Right cardiac atrium (tissue), 5 donors: ENCODE results near the gene C1QTNF8. TPM values are rescaled to one million over a fixed set of nuclear protein-coding genes. Genes with fewer than 3 reads are reported as not detected.

ENCODE experiments used
- ATAC-seq, 2 donors: fragments of 200-7000 bp; cut with Tn5 transposase; one replicate each; pipeline versions ENCODE4 v1.8.0 to v1.9.1; 2020; ENCODE audit warnings: moderate library complexity in 2 of 2, mild to moderate bottlenecking in 1 of 2
- DNase-seq, 3 donors: peaks; one replicate each; pipeline ENCODE4 v3.0.0-alpha.2; 2020
- H3K27ac ChIP-seq: one replicate; pipeline ENCODE4 v1.5.1; 2013; ENCODE audit warnings: mild to moderate bottlenecking, low read length, control low read depth, moderate library complexity
- H3K27me3 ChIP-seq: one replicate; pipeline ENCODE4 v1.6.1; 2013; ENCODE audit not compliant: control insufficient read depth, insufficient read depth
- H3K4me1 ChIP-seq: one replicate; pipeline ENCODE4 v1.6.1; 2013; ENCODE audit warnings: low read length; ENCODE audit not compliant: control insufficient read depth, insufficient read depth
- H3K4me3 ChIP-seq: one replicate; pipeline ENCODE4 v1.5.1; 2013; ENCODE audit warnings: low read length, control low read depth
- H3K9me3 ChIP-seq: one replicate; pipeline ENCODE4 v1.6.1; 2013; ENCODE audit warnings: low read length; ENCODE audit not compliant: control insufficient read depth
- WGBS: extraction: QIAGEN DNeasy Blood & Tissue Kit; methylation state at CpG from one replicate; pipeline ENCODE4 v1.1.7; 2013; 5-methylcytosine and 5-hydroxymethylcytosine counted together
- intact Hi-C, 4 donors: fragments of 100-400 bp; cut with DNase I; formaldehyde crosslinking; loops; one replicate each; pipeline versions ENCODE4 v1.11.0 to v1.14.0; 2022 to 2023
- polyA plus RNA-seq: library from polyadenylated mRNA; stranded (reverse); fragments of 200-250 nt; gene quantifications from one replicate; pipeline ENCODE4 v1.2.3, GENCODE V29; 2013
- total RNA-seq, 4 donors: library from RNA; stranded (reverse); fragmentation: NEBNext Ultra II Directional; extraction: Animal tissue kit (Norgen Biotek cat#: 25700); gene quantifications; one replicate each; pipeline ENCODE4 v1.2.1, GENCODE V29; 2021
- donor health status: healthy with polysubstance abuse.
- donor health status: DM: no; HTN: yes; CAD: no.
- donor health status: DM: no; HTN: no; CAD: no.
- donor health status: DM: no; HTN: yes; CAD: no; lungs with severe emphysema.
- donor health status: DM: yes; HTN: yes; CAD: no.

C1QTNF8 gene
- total and polyA plus RNA-seq, 5 donors, result 0.05 to 0.23 (median 0.15) TPM; not detected in 2

DNA sequence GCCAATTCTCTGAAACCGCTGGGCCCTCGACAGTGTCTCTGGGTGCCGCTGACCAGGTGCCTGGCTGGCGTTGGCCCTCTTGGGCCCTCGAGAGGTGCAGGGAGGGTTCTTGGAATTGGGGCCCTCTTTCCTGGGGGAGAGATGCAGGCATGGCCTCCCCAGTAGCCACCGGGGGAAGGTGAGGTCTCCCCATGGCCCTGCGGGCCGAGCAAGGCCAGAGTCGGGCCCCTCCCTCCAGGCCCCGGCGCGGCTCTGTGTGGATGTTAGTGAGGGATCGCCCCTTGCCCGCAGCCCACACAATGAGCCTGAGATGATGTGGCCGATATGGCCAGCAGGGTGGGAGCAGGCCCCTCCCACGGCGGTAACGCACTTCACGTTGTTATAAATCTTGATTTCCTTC, 23.1 kb upstream of the C1QTNF8 start:
- intact Hi-C loops, result no loop called here
- DNase-seq (no peak), ATAC-seq (no peak)
- H3K9me3 ChIP-seq, result no peaks in the 10 kb centered on the region
- H3K27me3 ChIP-seq, result no peaks in the 10 kb centered on the region
- no peaks in the 10 kb centered on the region for H3K4me1 ChIP-seq
- WGBS, result 79% methylated on average over 19 of the region's 19 CpGs
- no peak overlapping the region for H3K27ac ChIP-seq
- H3K4me3 ChIP-seq, result no peak overlapping the region

DNA sequence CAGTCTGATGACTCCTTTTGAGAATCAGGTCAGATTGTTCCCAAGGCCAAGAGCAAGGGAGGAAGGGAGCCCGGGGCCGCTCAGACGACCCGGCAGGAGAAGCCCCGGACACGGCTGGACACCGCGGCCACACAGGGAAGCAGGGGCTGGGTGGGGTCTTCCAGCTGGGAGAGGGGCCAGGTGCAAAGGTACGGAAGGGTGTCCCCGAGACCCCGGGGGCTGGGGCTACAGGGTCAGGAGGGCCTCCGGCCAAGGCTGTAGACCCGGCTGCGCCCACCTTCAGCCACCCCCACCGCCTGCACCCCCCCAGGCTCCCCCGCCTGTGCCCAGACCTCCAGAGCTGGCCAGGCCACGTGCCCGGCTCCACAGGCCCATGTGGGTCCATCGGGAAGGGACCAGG, 21.9 kb upstream of the C1QTNF8 start:
- Histone ChIP-seq H3K27me3 (no peaks in the 10 kb centered on the region), H3K4me1 (no peaks in the 10 kb centered on the region), H3K9me3 (no peaks in the 10 kb centered on the region), H3K4me3 (no peak overlapping the region), H3K27ac (no peak overlapping the region)
- ATAC-seq, result no peak
- no peak for DNase-seq
- intact Hi-C loops, result no loop called here
- 80% methylated on average over 19 of the region's 19 CpGs for WGBS

DNA sequence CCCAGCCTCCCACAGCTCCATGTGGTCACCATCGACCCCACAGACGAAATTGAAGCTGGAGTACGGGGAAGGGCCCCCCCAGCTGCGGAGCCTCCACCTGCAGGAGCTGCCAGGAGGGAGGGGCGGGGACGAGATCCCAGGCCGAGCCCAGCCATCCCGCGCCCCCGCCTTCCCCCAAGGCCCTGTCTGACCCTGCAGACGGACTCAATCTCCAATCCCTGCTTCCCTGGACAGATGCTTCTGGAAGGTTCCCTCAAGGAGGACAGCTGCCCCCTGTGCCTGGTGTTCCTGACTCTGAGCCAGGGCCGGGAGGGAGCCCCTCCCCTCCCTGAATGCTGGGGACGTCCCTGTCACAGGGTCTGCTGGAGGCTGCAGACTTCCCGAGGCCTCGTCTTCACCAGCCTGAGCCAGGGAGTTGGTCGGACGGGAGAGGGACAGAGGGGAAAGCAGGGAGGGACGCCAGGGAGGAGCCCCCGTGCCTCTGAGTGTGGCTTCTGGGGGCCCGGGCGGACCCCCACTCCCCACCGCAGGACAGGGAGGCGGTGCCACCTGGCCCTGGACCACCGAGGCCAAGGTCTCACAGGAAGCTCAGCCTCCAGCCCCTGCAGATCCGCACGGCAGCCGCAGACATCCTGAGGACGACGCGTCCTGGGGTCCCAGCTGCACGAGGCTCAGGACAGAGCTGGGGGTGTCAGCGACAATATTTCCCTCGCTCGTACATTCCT, 21.3 kb upstream of the C1QTNF8 start:
- no peaks in the 10 kb centered on the region for H3K9me3 ChIP-seq
- no peak for DNase-seq
- no peak overlapping the region for H3K27ac ChIP-seq
- H3K27me3 ChIP-seq, result no peaks in the 10 kb centered on the region
- no peak for ATAC-seq
- no peaks in the 10 kb centered on the region for H3K4me1 ChIP-seq
- 53% methylated on average over 34 of the region's 34 CpGs for WGBS
- H3K4me3 ChIP-seq, result no peak overlapping the region
- intact Hi-C loops, result no loop called here

DNA sequence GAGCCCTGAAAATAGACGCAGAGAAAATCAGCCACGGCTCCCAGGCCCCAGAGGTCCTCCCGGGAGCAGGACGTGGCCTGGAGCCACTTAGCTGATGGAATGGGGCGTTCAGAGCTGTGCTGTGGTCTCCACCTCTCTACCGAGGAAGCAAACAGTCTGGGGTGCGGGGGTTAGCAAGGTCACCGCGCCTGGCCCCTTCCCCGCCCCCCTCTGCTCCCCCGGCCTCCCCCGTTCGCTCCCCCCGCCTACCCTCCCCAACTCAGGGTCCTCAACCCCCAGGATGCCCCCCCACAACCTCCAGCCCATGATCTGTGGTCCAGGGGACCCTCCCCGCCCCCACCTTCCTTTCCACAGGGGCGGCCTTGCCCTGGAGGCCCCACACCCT, 20.6 kb upstream of the C1QTNF8 start:
- no peak overlapping the region for H3K27ac ChIP-seq
- no peaks in the 10 kb centered on the region for H3K27me3 ChIP-seq
- no peak overlapping the region for H3K4me3 ChIP-seq
- DNase-seq, result no peak
- WGBS, result 55% methylated on average over 16 of the region's 16 CpGs
- no peak for ATAC-seq
- H3K9me3 ChIP-seq, result no peaks in the 10 kb centered on the region
- intact Hi-C loops, result no loop called here
- no peaks in the 10 kb centered on the region for H3K4me1 ChIP-seq

DNA sequence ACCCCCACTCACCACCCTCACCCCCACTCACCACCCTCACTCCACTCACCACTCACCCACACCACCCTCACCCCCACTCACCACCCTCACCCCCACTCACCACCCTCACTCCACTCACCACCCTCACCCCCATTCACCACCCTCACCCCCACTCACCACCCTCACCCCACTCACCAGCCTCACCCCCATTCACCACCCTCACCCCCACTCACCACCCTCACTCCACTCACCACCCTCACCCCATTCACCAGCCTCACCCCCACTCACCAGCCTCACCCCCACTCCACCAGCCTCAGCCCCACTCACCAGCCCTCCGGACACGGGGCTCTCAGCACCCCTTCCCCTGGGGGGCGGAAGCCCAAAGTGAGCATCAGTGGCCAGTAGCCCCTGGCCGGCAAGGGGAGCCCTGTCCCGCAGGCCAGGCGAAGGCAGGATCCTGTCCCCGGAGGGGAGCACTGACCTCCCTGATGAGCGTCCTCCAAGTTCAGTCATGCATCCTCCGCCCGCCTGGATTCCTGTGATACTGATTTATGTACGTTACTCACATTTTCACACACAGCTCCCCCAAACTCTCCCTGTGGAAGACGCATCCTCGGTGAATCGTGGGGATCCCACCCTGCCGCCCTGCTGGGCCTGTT, 18.0 kb upstream of the C1QTNF8 start:
- 75% methylated on average over 15 of the region's 15 CpGs for WGBS
- H3K27ac ChIP-seq, result no peak overlapping the region
- no peak overlapping the region for H3K4me3 ChIP-seq
- DNase-seq, result no peak
- no peaks in the 10 kb centered on the region for H3K4me1 ChIP-seq
- intact Hi-C loops, result no loop called here
- no peaks in the 10 kb centered on the region for H3K9me3 ChIP-seq
- ATAC-seq, result no peak
- H3K27me3 ChIP-seq, result no peaks in the 10 kb centered on the region

DNA sequence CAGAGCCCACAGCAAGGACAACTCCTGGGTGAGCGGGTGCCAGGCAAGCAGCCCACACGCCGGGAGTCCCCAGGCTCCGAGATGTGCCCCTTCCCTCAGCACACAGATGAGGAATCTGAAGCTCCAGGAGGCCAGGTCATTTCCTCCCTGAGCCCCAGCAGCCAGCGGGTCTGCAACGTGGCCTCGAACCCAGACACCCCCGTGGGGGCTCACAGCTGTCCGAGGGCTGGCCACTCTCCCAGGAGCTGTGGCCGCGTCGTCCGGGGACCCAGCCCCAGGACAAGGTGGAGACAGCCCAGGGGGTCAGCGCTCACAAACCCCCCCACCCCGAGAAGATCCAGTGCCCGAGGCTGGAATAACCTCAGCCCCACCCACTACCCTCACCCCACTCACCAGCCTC, 17.4 kb upstream of the C1QTNF8 start:
- intact Hi-C loops, result no loop called here
- WGBS, result 64% methylated on average over 16 of the region's 16 CpGs
- H3K9me3 ChIP-seq, result no peaks in the 10 kb centered on the region
- H3K4me1 ChIP-seq, result no peaks in the 10 kb centered on the region
- no peak overlapping the region for H3K27ac ChIP-seq
- no peak overlapping the region for H3K4me3 ChIP-seq
- DNase-seq, result no peak
- no peak for ATAC-seq
- no peaks in the 10 kb centered on the region for H3K27me3 ChIP-seq

DNA sequence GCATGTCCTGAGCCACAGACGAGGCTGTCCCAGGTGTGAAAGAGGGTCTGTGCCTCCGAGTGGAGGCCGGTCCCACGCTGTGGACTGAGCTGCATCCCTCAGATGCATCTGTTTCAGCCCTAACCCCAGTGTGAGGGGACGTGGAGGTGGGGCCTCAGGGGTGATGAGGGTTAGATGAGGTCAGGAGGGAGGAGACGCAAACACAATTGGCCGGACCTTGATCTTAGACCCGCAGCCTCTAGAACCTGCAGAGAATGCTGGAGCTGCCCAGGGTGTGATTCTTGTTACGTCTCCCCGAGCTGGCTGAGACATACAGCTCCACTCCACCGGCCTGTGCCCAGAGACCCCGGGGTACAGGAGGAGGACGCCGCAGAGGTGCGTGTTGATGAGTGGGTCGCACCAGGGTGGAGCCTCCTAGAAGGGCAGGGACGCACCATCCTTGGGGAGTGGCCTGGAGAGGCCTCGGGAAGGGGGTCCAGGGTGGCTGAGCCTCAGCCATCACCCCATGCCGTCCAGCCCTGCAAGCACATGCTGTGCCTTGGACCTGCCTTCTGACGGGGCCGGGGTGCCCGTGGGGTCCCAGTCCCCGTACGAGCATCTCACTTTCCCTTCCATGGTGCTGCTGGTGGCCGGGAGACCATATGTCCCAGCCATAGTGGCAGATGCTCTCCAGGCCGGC, 16.6 kb upstream of the C1QTNF8 start:
- DNase-seq (no peak), ATAC-seq (no peak)
- intact Hi-C loops, result no loop called here
- H3K4me3 ChIP-seq, result no peak overlapping the region
- 71% methylated on average over 26 of the region's 26 CpGs for WGBS
- no peaks in the 10 kb centered on the region for H3K9me3 ChIP-seq
- H3K27ac ChIP-seq, result no peak overlapping the region
- H3K4me1 ChIP-seq, result no peaks in the 10 kb centered on the region
- H3K27me3 ChIP-seq, result no peaks in the 10 kb centered on the region

DNA sequence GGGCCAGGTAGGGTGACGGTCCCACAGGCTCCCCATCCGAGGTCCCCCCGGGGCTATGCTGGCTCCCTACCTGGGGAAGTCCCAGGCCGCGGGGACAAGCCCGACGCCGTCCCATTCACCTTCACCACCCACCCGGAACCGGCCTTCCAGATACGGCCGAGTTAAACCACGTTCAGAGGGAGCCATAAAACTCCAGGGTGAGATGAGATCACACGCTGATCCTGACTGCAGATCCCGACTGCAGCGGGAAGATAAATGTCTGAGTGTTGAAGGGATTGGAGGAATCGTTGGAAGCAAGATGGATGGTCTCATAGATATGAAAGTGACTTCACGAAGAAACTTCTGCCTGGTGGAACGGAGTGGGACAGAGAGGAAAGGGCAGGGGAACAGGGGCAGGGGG, 13.6 kb upstream of the C1QTNF8 start:
- no peaks in the 10 kb centered on the region for H3K4me1 ChIP-seq
- ATAC-seq (no peak), DNase-seq (no peak)
- no peak overlapping the region for H3K27ac ChIP-seq
- 57% methylated on average over 19 of the region's 19 CpGs for WGBS
- no peaks in the 10 kb centered on the region for H3K27me3 ChIP-seq
- H3K9me3 ChIP-seq, result no peaks in the 10 kb centered on the region
- H3K4me3 ChIP-seq, result no peak overlapping the region
- intact Hi-C loops, result loop anchor here in 1 of 4 donors (2.0 kb wide), 1 partner anchor 85 kb away; no protein-coding TSS in a partner anchor

DNA sequence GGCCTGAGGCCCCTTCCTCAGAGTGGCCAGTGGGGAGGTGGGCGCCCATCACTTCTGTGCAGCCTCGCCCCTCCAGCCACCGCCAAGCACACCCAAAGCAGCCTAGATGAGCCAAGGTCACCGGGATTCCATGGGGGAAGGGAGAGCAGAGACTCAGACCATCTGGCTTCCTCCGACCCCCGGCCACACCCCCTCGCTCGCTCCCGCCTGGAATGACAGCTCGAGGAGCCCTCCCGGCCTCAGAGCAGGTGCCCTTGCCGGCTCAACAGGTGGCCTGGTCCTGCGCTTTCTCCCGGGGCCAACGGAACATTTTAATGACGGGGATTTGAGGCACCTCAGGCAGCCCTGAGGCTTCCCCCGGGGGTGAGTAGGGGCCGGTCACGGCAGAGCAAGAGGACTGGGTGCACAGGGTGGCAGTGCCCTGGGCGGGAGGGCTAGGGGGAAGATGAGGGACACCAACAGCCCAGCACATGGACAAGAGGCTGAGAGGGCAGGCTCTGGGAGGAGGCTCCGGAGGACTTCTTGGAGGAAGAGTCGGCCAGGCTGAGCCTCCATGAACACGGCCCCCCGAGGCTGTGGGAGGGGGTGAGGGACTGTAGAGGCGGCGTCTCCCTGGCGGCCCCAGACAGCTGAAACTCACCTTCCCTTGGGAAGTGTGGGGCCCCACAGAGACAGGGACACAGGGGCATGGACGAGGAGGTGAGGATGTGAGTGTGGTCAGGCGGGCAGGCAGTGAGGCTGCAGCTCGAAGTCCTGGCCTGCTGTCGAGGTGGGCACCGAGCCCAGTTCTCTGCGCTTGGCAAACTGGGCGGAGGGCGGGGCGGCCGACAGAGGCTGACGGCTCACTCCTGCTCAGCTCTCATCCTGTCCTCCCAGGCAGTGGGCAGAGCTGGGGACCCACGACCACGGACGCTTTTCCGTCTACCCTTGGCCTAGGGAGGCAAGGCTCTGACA, 12.5 kb upstream of the C1QTNF8 start:
- Histone ChIP-seq H3K27ac (no peak overlapping the region), H3K4me3 (no peak overlapping the region), H3K4me1 (no peaks in the 10 kb centered on the region), H3K9me3 (no peaks in the 10 kb centered on the region), H3K27me3 (no peaks in the 10 kb centered on the region)
- ATAC-seq (peak; percentile 18 to 26), DNase-seq (peak; percentile 55 to 85 (median 84))
- intact Hi-C loops, result loop anchor here in 1 of 4 donors (2.0 kb wide), 1 partner anchor 86 kb away; no protein-coding TSS in a partner anchor
- WGBS, result 38% methylated on average over 42 of the region's 42 CpGs

DNA sequence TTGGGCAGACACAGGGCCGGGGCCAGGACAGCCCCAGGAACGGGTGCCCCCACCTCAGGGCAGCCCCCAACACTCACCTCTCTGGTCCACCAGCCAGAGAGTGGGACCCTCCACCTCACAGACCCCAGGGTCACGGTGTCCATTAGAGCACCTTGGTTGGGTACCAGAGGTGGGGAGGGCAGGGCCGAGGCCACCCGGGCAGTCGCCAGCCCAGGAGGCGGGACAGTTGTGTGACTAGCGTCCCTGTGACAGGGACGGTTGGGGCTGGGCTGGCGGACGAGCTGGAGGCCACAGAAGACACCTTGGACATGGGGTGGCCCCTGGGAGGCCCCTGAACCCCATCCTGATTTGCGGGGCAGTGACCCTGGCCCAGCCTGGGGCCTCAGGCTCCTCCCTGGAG, 11.7 kb upstream of the C1QTNF8 start:
- Histone ChIP-seq H3K27me3 (no peaks in the 10 kb centered on the region), H3K27ac (no peak overlapping the region), H3K4me1 (no peaks in the 10 kb centered on the region), H3K9me3 (no peaks in the 10 kb centered on the region), H3K4me3 (no peak overlapping the region)
- ATAC-seq (no peak), DNase-seq (no peak)
- intact Hi-C loops, result loop anchor here in 1 of 4 donors (2.0 kb wide), 1 partner anchor 87 kb away; no protein-coding TSS in a partner anchor
- 76% methylated on average over 12 of the region's 12 CpGs for WGBS
